ENCODE results near the gene EPB41L4A.

EPB41L4A gene

DNA sequence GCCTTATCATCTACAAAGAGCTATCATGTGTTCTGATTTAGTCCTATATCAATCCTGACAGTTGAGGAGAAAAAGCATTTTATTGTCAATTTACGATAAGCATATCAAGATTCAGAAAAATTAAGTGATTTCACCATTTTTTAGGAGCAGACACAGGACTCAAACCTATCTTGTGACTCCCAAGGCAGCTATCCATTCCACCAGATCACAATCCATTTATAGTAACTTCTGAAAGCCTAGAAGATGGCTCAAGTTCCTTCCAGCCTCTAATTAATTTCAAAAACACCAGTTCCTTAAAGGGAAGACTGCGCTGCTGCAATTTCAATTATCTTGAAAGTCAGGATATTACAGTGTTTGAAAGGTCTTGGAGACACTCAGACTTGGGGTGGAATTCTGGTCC lies 114.3 kb downstream of the EPB41L4A start:
- no peak for DNase-seq

DNA sequence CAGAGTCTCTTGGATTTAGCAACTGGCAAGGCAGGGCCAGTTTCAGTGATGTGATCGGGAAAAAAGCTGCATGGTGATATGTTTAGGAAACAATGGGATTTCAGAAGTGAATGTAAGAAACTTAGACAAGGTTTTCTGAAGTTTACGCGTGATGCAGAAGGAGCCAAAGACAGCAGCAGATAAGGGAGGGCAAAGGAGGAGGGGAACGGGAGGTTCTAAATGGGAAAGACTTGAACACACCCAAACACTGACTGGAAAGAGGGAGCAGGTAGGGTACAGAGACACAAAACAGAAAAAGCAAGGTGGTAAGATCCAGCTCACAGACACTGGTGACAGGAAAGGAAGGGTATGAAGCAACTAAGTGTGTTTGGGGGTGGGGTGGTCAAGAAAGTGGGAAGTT lies 115.4 kb downstream of the EPB41L4A start:
- DNase-seq = no peak

DNA sequence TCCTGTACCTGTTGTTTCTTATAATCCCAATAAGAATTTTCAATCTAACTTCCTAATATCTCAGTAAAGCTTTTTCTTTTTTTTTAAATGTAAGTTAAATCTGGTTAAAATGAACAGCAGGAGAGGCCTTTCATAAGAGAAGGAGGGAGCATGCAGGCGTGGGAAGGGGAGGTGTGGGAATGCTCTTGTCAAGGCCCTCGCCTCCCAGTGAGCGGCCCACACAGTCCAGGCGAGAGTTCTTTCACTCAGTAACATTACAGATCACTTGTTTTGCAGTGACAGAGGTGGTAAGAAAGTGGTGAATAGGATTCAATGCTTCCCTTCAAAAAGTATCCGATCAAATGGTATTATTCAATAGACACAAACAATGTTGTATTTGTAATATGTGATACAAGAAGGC lies 125.0 kb downstream of the EPB41L4A start:
- no peak for DNase-seq

DNA sequence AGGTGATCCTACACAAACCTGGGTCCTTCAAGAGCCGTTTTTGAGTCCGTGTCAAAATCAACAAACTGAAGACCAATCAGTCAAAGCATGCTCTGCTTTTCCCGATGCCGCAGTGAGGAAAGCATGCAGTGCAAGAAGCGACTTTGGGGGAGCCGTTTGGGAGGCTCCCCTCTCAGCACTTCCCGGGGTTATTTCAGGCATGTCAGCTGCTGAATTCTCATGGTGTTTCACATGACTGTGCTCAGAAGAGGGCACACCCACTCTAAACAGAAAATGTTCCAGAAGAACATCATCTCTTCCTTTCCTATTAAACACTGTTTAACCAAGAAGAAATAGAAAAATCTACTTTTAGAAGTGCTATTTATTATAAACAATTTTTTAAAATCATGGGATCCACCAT lies 125.5 kb downstream of the EPB41L4A start:
- DNase-seq = no peak

DNA sequence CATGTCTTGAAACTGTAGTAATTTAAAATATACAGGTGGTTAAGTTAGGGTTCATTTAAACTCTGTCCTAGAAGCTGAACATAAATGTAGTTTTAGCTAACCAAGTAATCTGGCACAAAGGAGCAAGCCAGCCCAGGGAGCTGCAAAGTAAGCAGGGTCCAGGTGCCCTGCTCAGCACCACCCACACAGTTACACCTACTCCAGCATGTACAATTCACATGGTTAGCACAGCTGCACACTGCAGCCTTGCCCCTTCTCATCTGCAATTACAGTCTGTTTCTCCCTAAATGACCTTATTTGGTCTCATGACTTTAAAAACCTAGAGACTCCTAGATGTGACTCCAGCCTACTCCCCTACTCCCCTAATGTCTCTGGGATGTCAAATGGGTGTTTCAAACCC lies 128.4 kb downstream of the EPB41L4A start:
- DNase-seq = no peak

DNA sequence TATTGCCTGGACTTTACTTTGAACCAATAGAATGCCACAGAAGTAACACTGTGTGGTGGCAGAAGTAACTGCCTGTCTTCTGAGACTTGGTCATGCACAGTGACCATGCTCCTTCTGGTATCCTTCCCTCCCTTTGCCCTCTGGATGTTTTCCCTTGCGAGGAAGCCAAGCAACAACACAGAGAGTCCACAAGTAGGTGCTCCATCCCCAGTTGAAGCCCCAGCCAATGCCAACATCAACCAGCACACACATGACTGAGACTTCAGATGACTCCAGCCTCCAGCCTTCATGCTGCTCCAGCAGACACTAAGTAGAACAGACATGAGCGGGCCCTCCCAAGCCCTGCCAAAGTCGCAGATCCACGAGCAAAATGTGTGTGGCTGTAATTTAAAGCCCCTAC lies 129.6 kb downstream of the EPB41L4A start:
- DNase-seq = no peak

DNA sequence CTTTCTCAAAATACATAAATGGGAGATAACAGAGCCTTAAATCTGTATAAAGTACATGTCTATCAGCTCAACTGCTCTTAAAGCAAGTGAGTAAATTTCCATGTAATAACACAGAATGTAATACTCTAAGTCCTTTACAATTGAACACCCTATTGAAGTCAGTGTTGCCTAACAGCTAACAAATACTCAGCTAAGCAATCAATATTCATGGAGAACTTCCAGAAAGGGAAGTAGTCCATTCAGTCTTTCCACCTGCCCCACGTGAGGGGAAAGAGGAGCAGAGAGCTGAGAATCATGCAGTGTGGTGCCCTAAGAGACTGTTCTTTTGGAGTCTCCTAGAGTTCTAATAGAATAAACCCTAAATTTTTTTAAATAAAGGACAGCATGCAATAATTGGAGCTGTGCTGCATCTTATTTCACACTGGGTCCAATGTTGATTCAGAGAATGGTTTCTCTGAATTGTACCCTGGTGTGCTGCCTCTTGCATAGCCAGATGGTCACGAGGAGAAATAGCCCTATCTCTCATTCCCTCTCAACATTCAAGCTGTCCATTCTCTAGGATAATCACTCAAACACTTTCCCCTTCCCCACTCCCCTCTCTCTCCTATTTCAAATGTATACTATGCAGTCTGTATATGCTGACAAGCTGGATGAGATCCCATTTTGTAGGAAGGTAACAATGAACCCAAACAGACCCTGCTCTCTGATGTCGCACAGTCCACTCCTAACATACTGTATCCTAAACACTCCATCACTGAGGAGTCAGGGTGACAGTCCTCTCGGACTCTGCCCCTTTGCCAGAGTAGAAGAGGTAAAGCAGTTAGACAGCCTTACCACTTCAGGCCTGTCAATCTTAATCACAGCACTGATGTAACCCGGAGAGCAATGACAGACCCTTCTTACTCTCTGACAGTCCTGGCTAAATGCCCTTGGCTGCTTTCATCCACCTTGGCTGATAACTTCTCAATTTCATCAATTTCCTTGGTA lies 134.8 kb downstream of the EPB41L4A start:
- no peak for DNase-seq

DNA sequence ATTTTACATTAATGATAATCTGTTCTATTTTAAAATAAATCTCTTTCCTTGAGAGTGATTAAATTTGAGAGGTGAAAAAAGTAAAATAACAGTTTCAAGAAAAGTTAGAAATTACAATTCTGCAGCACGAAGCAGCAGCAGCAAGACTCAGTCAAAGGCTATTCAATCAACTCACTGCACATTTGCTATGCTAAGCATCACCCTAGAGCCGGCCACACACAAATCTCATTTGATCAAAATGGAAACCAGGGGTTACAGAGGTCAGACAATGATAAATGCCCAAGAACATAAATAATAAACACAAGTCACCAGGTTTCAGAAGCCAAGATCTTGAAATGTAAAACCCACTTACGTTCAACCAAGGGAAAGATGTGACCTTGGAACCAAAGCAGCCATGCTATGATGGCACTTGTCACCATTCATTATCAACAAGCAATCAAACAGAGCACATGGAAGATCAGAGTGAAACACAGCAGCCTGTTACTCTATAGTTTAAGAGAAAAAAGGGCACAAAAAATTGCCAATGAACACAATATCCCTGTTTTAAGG lies 136.0 kb downstream of the EPB41L4A start:
- no peak for DNase-seq

DNA sequence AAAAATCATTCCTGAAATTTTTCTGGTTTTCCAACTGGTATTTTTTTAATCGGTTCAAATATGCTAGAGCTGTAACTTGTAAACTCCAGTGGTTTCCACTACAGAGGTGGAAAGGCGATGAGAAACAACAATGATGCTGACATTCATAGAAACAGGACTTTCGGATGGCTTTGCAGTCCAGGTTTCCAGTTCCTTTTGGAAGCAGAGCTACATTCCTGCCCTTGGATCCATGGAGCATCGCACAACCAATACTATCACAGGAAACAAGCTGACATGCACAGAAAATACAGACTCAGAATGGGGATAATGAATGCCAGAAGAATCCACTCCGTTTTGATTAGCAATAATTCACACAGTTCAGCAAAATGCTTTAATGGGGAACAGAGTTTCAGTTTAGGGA lies 140.0 kb downstream of the EPB41L4A start:
- DNase-seq = no peak

DNA sequence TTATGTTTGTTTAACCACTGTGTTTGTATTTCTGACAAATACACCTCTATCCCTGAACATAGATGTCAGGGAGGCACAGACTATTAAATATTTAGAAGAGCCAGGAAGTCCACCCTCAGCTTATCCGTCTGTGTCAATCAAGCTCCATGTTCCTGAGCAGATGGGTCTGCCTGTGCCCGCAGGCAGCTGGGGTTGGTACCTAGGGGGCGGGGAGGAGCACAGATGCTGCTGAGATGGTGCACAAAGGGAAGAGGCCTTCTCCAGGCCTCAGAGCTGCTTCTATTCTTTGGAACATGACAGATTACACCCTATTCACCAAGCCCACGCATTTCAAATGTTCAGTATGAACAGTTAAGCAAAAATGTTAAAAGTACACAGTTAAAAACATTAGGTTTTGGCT lies 142.1 kb downstream of the EPB41L4A start:
- no peak for DNase-seq

DNA sequence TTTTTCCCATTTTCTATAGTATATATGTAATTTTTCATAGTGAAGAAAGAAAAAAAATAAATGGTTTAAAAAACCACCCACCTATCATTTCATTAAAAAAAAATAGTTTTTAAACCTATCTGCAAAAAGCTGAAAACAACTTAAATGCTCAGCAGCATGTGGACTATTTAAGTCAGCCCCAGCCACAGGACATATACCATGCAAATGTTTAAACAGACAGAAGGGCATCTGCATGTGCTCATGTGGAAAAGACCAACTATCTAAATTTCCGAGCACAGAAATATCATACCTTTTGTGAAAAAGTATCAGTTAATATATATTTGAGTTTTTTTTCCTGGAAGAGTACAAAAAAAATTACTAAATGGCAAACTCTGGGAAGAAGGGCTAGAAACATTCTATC lies 143.4 kb downstream of the EPB41L4A start:
- no peak for DNase-seq

DNA sequence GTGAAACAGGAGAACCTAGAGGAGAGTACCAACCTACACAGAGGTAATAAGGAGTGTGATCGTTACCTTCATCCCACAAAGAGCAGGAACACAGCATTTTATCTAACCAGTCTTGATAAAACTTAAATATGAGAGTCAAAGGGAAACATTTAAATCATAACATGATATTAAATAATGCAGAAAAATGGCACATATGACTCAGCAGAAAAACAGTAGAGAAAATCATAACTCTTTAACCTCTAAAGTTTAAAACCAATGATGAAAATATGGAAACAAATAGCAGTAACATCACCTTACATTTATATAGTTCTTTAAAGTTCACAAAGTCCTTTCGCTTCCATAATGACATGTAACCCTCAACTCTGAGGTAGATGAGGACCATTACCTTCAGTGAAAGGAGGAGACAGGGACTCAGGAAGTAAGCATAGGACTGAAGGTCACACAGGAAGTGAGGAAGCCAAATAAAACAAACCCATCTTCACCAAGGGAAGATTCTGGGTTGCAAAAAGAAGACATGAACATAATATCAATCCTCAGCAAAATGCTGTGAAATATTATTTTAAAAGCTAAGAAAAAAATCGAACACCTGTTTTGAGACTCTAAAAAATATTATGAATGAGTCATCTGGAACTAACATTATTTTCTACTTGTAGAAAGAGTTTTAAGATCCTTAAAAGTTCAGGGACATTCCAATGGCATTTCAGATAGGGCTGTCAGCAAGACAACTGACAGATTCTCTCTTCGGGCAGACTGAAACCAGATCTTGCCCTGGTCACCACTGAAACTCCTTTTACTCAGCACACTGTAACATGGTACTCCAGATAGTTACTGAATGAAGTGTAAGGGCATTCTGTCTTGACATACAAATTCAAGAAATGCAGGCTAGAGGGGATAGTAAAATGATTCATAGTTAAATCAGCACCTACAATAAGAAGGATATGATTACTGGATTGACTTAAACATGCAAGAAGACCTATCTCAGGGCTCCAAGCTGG lies 148.5 kb downstream of the EPB41L4A start:
- DNase-seq = no peak

DNA sequence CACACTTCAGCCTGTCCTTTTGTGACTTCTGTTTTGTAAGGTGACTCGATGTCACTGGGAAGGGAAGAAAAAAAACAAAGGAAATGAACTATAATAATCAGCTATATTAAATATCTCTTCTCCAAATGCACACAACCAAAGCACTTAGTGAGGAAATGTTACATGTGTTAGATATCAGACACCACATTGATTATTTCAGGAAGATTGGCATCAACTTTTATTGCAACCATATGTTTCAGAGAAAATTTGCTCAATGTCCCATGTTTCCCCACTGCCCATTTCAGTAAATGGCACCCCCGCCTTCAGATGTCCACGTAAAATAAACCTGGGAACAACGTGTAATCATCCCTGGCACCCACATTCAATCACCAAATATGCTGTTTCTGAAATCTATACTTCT lies 151.8 kb downstream of the EPB41L4A start:
- no peak for DNase-seq

DNA sequence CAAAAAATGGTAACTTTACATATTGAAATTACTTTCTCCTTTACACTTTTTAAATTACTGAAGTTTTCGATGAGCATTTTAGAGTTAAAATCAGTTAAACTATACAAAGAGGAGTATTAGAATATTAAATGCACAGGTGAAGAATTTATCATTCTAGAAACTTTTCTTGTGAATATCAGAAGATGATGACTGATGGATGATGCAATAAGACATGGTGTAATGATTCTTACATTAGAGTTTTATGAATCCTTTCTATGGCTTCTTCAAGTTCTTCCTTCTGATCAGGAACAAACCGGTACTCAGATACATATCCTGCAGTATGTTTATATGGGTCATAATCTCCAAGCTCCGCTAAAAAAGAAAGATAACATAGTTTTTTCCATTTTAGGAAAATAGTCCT lies 154.4 kb downstream of the EPB41L4A start:
- DNase-seq = no peak

DNA sequence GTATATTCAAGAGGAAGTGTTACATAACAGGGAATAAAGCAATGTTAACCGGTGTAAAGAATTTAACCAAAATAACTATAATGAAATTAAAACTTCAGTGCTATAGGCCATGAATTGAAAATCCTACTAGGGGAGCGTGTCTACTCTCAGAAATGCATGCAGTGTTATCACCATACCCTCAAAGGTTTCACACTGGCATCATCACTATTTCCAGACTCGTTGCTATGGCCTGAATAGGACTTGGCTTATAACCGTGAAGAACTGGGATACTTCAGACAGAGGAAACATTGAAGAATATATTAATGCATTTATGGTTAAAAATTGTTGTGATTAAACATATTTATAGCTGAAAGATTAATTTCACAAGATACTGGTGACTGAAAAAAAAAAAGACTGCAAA lies 154.9 kb downstream of the EPB41L4A start:
- no peak for DNase-seq

DNA sequence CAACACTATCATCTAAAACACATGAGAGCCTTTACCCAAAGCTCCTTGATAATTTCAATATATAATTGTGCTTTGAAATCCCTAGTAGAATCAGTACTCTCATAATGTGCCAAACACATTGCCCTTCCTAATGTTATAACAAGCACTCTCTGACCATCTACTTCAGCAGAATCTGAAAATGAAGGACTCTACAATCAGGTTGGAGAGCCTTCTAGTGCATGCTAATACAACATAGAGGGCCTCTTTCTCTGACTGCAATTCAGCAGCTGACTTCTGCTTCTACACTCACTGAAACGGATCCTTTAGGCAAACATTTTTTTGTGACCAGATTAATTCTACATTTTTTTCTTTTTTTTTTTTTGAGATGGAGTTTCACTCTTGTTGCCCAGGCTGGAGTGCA lies 155.6 kb downstream of the EPB41L4A start:
- DNase-seq = no peak

DNA sequence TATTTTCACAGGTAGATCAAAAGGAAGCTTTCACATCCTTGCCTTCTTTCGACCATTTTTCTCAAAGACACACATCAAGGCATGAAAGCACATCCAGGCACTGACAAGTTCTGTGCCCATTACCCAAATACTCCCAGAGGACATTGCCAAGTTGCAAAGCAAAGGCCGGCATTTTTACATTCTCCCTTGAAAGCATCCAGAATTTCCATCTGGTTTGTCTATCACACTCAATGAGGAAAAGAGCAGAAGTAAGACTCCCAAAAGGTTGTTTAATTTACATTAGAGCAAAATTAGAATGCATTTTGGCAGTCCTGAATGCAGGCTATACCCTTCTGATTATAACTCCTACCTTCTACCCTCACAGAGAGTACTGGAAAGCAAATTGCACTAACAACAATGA lies 160.5 kb downstream of the EPB41L4A start:
- no peak for DNase-seq

DNA sequence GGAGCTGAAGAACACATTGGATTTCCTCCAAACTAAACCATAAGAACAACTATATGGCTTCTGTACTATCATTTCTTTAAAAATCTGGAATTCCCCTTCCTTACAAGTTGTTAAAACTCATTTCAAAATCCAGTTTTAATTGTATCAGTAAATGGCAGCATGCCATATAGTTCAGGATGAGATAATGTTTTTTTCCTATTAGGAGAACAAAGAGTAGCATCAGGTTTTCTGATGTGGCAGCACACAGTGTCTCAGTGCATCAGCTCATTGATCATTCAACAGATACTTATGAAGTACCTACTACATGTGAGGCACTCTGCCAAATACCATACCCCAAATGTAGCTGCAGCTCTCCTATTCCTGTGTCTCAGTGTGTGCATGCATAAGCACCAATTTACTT lies 161.1 kb downstream of the EPB41L4A start:
- DNase-seq = no peak

DNA sequence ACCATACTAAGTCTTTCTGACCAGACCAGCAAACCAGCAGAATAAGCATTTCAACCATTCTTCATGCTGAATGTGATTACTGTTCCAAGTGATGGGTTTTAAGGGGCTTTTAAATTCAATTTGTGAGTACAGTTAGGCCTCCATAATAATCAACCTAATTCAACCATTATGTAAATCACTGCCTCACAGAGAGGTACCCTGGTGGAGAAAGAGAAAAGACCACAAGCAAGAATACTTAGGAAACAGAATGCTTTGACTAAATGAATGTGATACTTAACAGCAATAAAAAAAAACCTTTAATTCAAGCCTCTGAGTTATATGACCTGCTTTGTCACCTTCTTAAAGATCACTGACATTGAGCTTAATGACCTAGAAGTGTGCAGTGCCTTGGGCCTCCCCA lies 162.1 kb downstream of the EPB41L4A start:
- no peak for DNase-seq

DNA sequence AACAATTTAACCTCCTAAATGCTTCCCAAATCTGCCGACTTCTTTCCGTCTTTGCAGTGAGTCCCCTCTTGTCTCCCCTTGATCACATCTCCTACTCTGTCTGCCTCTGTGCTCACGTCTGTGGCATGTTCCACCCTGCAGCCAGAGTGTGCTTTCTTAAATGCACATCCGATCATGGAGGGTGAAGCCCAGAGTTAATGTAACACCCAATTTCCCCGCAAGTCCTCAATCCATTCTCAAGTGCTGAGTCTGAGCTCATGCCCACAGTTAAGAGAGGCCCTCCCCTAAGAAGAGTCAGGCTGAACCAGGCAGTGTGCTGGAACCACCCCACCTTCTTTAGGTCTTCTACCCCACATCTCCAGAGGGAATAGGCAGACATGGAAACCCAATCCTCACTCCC lies 164.8 kb downstream of the EPB41L4A start:
- DNase-seq = no peak

DNA sequence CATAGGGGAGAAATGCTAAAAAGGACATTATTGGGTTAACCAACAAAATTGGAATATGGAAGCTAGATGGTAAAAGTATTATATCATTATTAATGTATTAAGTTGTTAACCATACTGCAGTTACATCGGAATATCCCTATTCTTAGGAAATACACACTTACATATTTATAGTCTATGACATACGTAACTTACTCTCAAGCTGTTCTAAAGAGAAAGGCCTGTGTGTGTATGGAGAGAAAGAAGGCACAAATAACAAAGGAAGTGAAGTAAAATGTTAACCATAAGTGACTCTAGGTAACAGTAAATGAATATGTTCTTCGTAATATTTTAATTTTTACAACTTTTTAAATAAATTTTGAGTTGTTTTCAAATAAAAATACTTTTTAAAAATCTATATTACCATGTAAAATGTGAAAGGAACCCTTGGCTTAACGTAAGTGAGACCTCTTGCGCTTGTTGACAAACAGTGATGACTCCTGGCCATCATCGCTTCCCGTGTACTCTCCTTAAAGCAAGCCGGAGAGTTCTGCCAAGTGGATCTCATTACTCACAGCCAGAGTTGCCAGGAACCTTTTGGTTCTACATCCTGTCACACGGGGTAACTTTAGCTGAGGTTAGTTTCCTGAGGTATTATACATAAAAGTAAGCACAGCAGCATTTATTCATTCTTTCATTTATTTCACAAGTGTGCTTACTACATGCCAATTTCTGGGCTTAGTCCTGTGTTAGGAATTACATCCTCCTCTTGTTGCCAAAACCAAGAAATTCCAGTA lies 165.4 kb downstream of the EPB41L4A start:
- no peak for DNase-seq

DNA sequence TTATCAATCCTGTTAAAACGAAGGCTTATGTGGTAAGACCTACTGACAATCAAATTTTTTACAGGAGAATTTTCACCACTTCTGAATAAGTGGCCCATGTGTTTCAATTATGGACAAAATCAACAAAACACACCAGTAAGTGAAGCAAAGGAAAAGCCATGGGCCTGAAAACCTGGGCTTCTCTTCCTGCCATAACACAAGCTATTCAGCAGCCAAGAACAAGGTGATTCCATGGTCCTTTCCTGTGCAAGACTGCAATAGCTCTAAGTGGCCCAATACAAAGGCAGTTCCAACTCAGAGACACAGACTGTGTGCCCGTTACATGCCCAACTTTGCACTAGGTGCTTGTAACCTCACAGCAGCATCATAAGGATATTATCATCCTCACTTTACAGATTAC lies 168.5 kb downstream of the EPB41L4A start:
- DNase-seq = no peak

DNA sequence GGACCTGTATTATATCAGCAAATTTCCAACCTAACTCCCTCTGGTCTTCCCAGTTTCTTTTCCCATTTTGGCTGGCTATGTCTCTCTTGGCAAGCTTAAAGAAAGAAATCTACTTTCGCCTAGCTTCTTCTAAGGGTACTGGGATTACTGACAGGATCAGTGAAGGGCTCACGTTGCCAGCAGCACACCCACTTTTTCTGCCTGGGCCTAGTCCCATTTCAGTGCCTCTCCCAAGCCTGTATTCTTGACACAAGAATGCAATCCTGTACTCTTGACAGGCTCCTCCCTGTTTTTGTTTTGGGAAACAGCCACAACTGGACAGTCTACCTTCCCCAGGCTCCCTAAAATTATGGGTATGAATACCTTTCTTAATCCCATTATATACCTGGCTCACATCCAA lies 170.5 kb downstream of the EPB41L4A start:
- DNase-seq = peak; percentile 5

Data from NCI-H2227 treated with DMSO at 0.1 percent for 48 hours (cell line).